HG03060 (cell line): Measurements from ENCODE around the gene RAD18.

Experiments
- ATAC-seq: cut with Tn5 transposase; IDR thresholded peaks from one replicate; pipeline ENCODE4 v1.9.1; 2021; ENCODE audit warnings: low read depth, moderate number of reproducible peaks; ENCODE audit not compliant: unreplicated experiment

The RAD18 gene

GRCh38 chr3:8963137-8963853 lies at the start of gene RAD18:
Gene RAD18, minus strand, starts transcription at chr3:8963472. Its CDS starts 87 bp downstream, at chr3:8963385.
- ATAC-seq, result peak; percentile 88

GRCh38 chr3:9012521-9012920 lies 49.2 kb upstream of the RAD18 start:
- ATAC-seq, result no peak

- no peak for ATAC-seq
Measured at GRCh38 chr3:9009976-9010545, 46.8 kb upstream of the RAD18 start.

GRCh38 chr3:9008550-9009255 lies 45.4 kb upstream of the RAD18 start:
- no peak for ATAC-seq

GRCh38 chr3:9007928-9008327 lies 44.7 kb upstream of the RAD18 start:
- no peak for ATAC-seq

GRCh38 chr3:9007213-9007612 lies 43.9 kb upstream of the RAD18 start:
- no peak for ATAC-seq

GRCh38 chr3:9000041-9000440 lies 36.8 kb upstream of the RAD18 start:
- ATAC-seq, result no peak

- no peak for ATAC-seq
Measured at GRCh38 chr3:8997151-8997550, 33.9 kb upstream of the RAD18 start.

GRCh38 chr3:8996681-8997121 lies 33.4 kb upstream of the RAD18 start:
- no peak for ATAC-seq

GRCh38 chr3:8996216-8996615 lies 32.9 kb upstream of the RAD18 start:
- ATAC-seq, result no peak

- no peak for ATAC-seq
Measured at GRCh38 chr3:8994226-8994625, 31.0 kb upstream of the RAD18 start.

GRCh38 chr3:8993331-8993730 lies 30.1 kb upstream of the RAD18 start:
- no peak for ATAC-seq

GRCh38 chr3:8992854-8993253 lies 29.6 kb upstream of the RAD18 start:
- ATAC-seq, result no peak

- no peak for ATAC-seq
Measured at GRCh38 chr3:8992199-8992598, 28.9 kb upstream of the RAD18 start.

GRCh38 chr3:8990266-8991215 lies 27.3 kb upstream of the RAD18 start:
- ATAC-seq, result no peak

GRCh38 chr3:8988791-8989558 lies 25.7 kb upstream of the RAD18 start:
- no peak for ATAC-seq

GRCh38 chr3:8988384-8988655 lies 25.0 kb upstream of the RAD18 start:
- ATAC-seq, result no peak

- ATAC-seq, result no peak
Measured at GRCh38 chr3:8987645-8988383, 24.5 kb upstream of the RAD18 start.

GRCh38 chr3:8987226-8987625 lies 24.0 kb upstream of the RAD18 start:
- ATAC-seq, result no peak
